ENCODE measurements around the gene RPL21. TPM values are rescaled to one million over a fixed set of nuclear protein-coding genes. Genes with fewer than 3 reads are reported as not detected.
"Not testable (repeated sequence)": the region's sequence is repeated elsewhere in the genome, so short reads cannot be mapped to it uniquely, and the experiment has no call there.

Gene RPL21
- total and polyA plus RNA-seq, 8 donors: 737 to 1,259 (median 947) TPM

DNA sequence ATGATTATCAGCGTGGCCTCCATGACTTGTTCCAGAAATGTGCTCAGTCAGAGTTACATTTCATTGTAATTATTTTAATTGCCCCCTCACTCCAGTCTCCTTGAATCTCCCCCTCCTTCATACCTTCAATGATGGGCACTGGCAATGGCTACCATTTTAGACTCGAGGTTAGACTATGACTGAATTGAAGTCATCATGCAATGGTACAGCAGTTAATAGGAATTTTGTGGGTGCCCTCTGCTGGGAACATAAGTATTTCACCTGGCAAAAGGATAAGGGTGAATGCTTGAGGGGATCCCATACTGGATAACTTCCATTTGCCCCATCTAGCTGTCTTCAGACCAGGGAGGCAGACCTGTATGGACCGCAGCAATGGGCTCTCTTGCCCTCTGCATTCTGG, 47.5 kb upstream of the RPL21 start:
- Histone ChIP-seq H3K36me3 (no peaks in the 10 kb centered on the region), H3K4me1 (no peaks in the 10 kb centered on the region), H3K27ac (no peak overlapping the region), H3K4me3 (no peak overlapping the region), H3K9me3 (no peaks in the 10 kb centered on the region), H3K27me3 (no peaks in the 10 kb centered on the region)
- TF ChIP-seq, protein P1, sequence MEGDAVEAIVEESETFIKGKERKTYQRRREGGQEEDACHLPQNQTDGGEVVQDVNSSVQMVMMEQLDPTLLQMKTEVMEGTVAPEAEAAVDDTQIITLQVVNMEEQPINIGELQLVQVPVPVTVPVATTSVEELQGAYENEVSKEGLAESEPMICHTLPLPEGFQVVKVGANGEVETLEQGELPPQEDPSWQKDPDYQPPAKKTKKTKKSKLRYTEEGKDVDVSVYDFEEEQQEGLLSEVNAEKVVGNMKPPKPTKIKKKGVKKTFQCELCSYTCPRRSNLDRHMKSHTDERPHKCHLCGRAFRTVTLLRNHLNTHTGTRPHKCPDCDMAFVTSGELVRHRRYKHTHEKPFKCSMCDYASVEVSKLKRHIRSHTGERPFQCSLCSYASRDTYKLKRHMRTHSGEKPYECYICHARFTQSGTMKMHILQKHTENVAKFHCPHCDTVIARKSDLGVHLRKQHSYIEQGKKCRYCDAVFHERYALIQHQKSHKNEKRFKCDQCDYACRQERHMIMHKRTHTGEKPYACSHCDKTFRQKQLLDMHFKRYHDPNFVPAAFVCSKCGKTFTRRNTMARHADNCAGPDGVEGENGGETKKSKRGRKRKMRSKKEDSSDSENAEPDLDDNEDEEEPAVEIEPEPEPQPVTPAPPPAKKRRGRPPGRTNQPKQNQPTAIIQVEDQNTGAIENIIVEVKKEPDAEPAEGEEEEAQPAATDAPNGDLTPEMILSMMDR (IDR thresholded peaks at IDR 0.05): peak in 1 of 2 donors; percentile 12
- intact Hi-C loops (cut with DNase I): no loop called here
- ATAC-seq: peak; percentile 29
- DNase-seq: no peak

DNA sequence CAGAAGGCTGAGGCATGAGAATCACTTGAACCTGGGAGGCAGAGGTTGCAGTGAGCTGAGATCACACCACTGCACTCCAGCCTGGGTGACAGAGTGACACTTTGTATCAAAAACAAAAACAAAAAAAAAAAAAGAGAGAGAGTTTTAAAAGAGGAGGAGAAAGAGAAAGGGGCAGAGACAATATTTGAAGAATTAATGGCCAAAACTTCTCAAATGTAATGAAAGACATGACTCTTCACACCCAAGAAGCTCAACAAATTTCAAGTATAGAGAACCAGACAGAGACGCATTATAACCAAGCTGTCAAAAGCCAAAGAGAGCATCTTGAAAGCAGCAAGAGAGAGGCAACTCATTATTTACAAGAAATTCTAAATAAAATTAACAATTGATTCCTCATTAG, 42.8 kb upstream of the RPL21 start:
- ATAC-seq: no peak
- intact Hi-C loops (cut with DNase I): no loop called here

DNA sequence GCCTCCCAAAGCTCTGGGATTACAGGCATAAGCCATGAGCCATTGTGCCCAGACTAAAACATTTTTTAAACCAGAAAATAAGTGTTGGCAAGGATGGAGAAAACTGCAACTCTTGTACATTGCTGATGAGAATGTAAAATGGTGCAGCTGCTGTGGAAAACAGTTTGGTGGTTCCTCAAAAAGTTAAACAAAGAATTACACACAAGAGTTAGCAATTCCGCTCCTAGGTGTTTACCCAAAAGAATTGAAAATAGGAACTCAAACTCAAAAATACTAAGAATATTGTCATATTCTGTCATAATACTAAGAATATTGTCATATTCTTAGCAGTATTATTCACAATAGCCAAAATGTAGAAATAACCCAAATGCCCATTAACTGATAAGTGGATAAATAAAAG, 40.1 kb upstream of the RPL21 start:
- H3K4me1 ChIP-seq: no peaks in the 10 kb centered on the region
- H3K27ac ChIP-seq: no peak overlapping the region
- DNase-seq (no peak), ATAC-seq (no peak)
- intact Hi-C loops (cut with DNase I): no loop called here
- H3K36me3 ChIP-seq: no peaks in the 10 kb centered on the region
- H3K27me3 ChIP-seq: no peaks in the 10 kb centered on the region
- H3K9me3 ChIP-seq: no peaks in the 10 kb centered on the region
- H3K4me3 ChIP-seq: no peak overlapping the region
- TF ChIP-seq, protein P1 (IDR thresholded peaks at IDR 0.05): no peak

More for the DNA sequence above, 42.8 kb upstream of the RPL21 start:
- TF ChIP-seq, protein P1 (IDR thresholded peaks at IDR 0.05): no peak
- no peak for DNase-seq
- no peaks in the 10 kb centered on the region for H3K27me3 ChIP-seq
- H3K9me3 ChIP-seq: no peaks in the 10 kb centered on the region
- H3K36me3 ChIP-seq: no peaks in the 10 kb centered on the region
- no peaks in the 10 kb centered on the region for H3K4me1 ChIP-seq
- no peak overlapping the region for H3K4me3 ChIP-seq
- H3K27ac ChIP-seq: no peak overlapping the region

DNA sequence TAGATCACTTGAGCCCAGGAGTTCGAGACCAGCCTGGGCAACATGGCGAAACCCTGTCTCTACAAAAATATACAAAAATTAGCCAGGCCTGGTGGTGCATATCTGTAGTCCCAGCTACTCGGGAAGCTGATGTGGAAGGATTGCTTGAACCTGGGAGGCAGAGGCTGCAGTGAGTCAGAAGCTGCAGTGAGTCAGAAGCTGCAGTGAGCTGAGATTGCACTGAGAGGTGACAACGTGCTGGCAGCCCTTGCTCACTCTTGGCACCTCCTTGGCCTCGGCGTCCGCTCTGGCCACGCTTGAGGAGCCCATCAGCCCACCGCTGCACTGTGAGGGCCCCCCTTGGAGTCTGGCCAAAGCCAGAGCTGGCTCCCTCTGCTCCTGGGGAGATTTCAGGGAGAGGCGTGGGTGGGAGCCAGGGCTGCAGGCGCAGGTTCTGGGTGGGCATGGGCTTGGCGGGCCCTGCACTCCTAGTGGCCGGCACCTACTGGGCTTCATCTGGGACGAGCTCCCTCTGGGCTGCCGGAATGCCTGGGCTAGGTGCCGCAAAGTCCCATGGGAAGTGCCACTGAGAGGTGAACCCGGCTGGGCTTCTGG, 39.5 kb upstream of the RPL21 start:
- intact Hi-C loops (cut with DNase I): no loop called here
- ATAC-seq (no peak), DNase-seq (peak in 1 of 4 donors; percentile 78)
- Histone ChIP-seq H3K4me1 (no peaks in the 10 kb centered on the region), H3K9me3 (no peaks in the 10 kb centered on the region), H3K4me3 (no peak overlapping the region), H3K27ac (no peak overlapping the region), H3K27me3 (no peaks in the 10 kb centered on the region), H3K36me3 (no peaks in the 10 kb centered on the region)
- TF ChIP-seq, protein P1 (IDR thresholded peaks at IDR 0.05): no peak

DNA sequence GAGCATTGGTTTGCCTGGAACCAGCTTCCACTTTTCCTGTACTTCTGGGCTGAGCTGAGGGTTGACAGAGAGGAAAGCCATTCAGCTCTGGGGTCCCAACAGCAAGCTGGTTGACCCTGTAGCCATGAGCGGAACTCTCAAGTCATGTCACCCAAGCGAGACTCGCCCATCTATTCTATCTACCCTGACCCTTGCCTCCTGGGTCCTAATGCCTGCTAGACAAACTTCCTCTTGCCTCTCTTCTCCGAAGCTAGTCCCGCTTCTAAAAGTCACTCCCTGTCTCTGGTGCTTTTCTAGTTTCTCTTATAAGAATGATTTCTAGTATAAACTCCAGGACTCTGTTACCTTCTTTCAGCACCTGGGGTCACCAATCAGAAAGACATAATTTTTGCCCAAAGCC, 38.0 kb upstream of the RPL21 start:
- H3K27me3 ChIP-seq; ATAC-seq; H3K4me1 ChIP-seq; DNase-seq; H3K9me3 ChIP-seq; H3K36me3 ChIP-seq; intact Hi-C loops (cut with DNase I); H3K4me3 ChIP-seq; H3K27ac ChIP-seq: not testable (repeated sequence)

DNA sequence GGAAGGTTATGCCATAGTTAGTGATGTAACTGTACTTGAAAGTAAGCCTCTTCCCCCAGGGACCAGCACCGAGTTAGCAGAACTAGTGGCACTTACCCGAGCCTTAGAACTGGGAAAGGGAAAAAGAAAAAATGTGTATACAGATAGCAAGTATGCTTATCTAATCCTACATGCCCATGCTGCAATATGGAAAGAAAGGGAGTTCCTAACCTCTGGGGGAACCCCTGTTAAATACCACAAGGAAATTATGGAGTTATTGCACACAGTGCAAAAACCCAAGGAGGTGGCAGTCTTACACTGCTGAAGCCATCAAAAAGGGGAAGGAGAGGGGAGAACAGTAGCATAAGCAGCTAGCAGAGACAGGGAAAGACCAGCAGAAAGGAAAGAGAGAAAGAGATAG, 33.6 kb upstream of the RPL21 start:
- H3K27me3 ChIP-seq; H3K36me3 ChIP-seq; intact Hi-C loops (cut with DNase I); H3K4me3 ChIP-seq; H3K4me1 ChIP-seq; DNase-seq; ATAC-seq; H3K27ac ChIP-seq; H3K9me3 ChIP-seq: not testable (repeated sequence)

DNA sequence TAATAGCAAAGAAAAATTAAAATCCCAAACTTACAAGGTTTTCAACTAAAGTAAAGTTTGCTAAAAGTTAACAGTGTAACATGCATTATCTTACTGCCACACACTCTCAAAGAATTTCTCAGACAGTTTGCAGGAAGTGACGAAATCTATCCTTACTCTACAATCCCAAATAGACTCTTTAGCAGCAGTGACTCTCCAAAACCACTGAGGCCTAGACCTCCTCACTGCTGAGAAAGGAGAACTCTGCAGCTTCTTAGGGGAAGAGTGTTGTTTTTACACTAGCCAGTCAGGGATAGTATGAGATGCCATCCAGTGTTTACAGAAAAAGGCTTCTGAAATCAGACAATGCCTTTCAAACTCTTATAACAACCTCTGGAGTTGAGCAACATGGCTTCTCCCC, 32.5 kb upstream of the RPL21 start:
- H3K4me3 ChIP-seq: not testable (repeated sequence)

More for the DNA sequence above, 32.5 kb upstream of the RPL21 start:
- H3K9me3 ChIP-seq; H3K27me3 ChIP-seq; ATAC-seq; H3K4me1 ChIP-seq; H3K36me3 ChIP-seq; intact Hi-C loops (cut with DNase I); DNase-seq; H3K27ac ChIP-seq: not testable (repeated sequence)
